GM12878 (cell line): ENCODE measurements around the gene CDCA3. TPM values are rescaled to one million over a fixed set of nuclear protein-coding genes. Genes with fewer than 3 reads are reported as not detected.

ENCODE experiments used
- ATAC-seq: fragments of 200-7000 bp; cut with Tn5 transposase; 3 replicates; pipeline ENCODE4 v1.9.1; 2020; ENCODE audit warnings: mild to moderate bottlenecking, moderate library complexity
- BruUV-seq: library from RNA; stranded (reverse); fragments of 400-500 nt; replicated peaks from 2 replicates; lab custom pipeline; 2021; lab: Mats Ljungman, UMichigan
- CTCF ChIA-PET: fragments of 300-600 bp; sonication (Branson Sonifier 250); formaldehyde crosslinking; extraction: SDS; loops from one replicate; lab custom pipeline; 2021; ENCODE audit warnings: inconsistent platforms; lab: Yijun Ruan, JAX
- POLR2A ChIA-PET: fragments of 350-600 bp; formaldehyde crosslinking; extraction: SDS; loops from one replicate; lab custom pipeline; 2021; ENCODE audit warnings: inconsistent platforms; lab: Charles Lee
- RAD21 ChIA-PET: fragments of 300-600 bp; sonication (Branson Sonifier 250); formaldehyde crosslinking; loops from one replicate; lab custom pipeline; 2023; ENCODE audit warnings: antibody characterized with exemption; ENCODE audit not compliant: unreplicated experiment; lab: Charles Lee
- SMC1A ChIA-PET: fragments of 300-600 bp; sonication (Branson Sonifier 250); formaldehyde crosslinking; loops from one replicate; lab custom pipeline; 2023; ENCODE audit not compliant: unreplicated experiment, uncharacterized antibody; lab: Charles Lee
- DNase-seq: peaks from one replicate; pipeline ENCODE4 v3.0.0-alpha.2; 2011; ENCODE audit warnings: low read depth, low spot score
- FAIRE-seq: peaks from 3 replicates; lab custom pipeline; 2011; peaks lifted over from hg19 to GRCh38; lab: Jason Lieb, UNC
- H2AFZ ChIP-seq: 2 replicates; pipeline ENCODE4 v1.6.0; 2011; ENCODE audit warnings: low read depth, low read length, control low read depth; ENCODE audit not compliant: control insufficient read depth
- H3K27ac ChIP-seq: 2 replicates; pipeline ENCODE4 v1.5.1; 2011; ENCODE audit warnings: control low read depth; ENCODE audit not compliant: control insufficient read depth, insufficient read depth
- H3K27me3 ChIP-seq, 2 experiments: replicated peaks in 1 of 2; 2 replicates each; pipeline versions ENCODE4 v1.6.0 to v1.6.1; 2011; ENCODE audit warnings: low read length in 1 of 2; ENCODE audit not compliant: control insufficient read depth in 2 of 2, insufficient read depth in 2 of 2
- H3K36me3 ChIP-seq, 2 experiments: 2 replicates each; pipeline ENCODE4 v1.5.1; 2011; ENCODE audit warnings: low read length in 1 of 2; ENCODE audit not compliant: control insufficient read depth in 2 of 2, insufficient read depth in 2 of 2
- H3K4me1 ChIP-seq: 2 replicates; pipeline ENCODE4 v1.6.1; 2011; ENCODE audit warnings: mild to moderate bottlenecking, low read length, moderate library complexity, mixed read lengths; ENCODE audit not compliant: control insufficient read depth, insufficient read depth
- H3K4me2 ChIP-seq: 2 replicates; pipeline ENCODE4 v1.6.0; 2011; ENCODE audit warnings: control low read depth; ENCODE audit not compliant: control insufficient read depth, insufficient read depth
- H3K4me3 ChIP-seq: fragments of 200-600 bp; sonication (generic); 2 replicates; pipeline ENCODE4 v1.5.1; 2016
- H3K79me2 ChIP-seq: 2 replicates; pipeline ENCODE4 v1.6.0; 2011; ENCODE audit warnings: low read length; ENCODE audit not compliant: control insufficient read depth, insufficient read depth
- H3K9ac ChIP-seq: 2 replicates; pipeline ENCODE4 v1.8.0; 2011; ENCODE audit warnings: low read length, control low read depth, mixed read lengths; ENCODE audit not compliant: control insufficient read depth, insufficient read depth
- H3K9me3 ChIP-seq: replicated peaks from 3 replicates; pipeline ENCODE4 v1.5.1; 2011; ENCODE audit warnings: mild to moderate bottlenecking, low read length; ENCODE audit not compliant: control insufficient read depth, insufficient read depth
- H4K20me1 ChIP-seq: 2 replicates; pipeline ENCODE4 v1.6.0; 2011; ENCODE audit not compliant: control insufficient read depth, insufficient read depth
- CHD1 ChIP-seq: IDR thresholded peaks from 2 replicates; pipeline ENCODE4 v1.6.1; 2012; ENCODE audit warnings: low read depth, low read length, improper control_type of control experiment
- EED ChIP-seq: sonication (generic); IDR thresholded peaks from 2 replicates; pipeline ENCODE4 v1.6.1; 2016; ENCODE audit warnings: antibody characterized with exemption, low read depth
- EZH2 ChIP-seq: IDR thresholded peaks from 2 replicates; pipeline ENCODE4 v1.6.1; 2012; ENCODE audit warnings: low read depth, mild to moderate bottlenecking, control low read depth, inconsistent platforms, low read length, borderline replicate concordance; ENCODE audit not compliant: control insufficient read depth
- NRF1 ChIP-seq: conservative IDR thresholded peaks from 2 replicates; pipeline ENCODE4 v1.6.1; 2011; ENCODE audit warnings: mild to moderate bottlenecking, low read depth, low read length, improper control_type of control experiment
- PML ChIP-seq: IDR thresholded peaks from 2 replicates; pipeline ENCODE4 v1.6.1; 2012; ENCODE audit warnings: low read length, inconsistent platforms
- SIX5 ChIP-seq: IDR thresholded peaks from 2 replicates; pipeline ENCODE4 v1.6.1; 2011; ENCODE audit warnings: mild to moderate bottlenecking, low read depth, low read length, moderate library complexity; ENCODE audit not compliant: severe bottlenecking
- SMAD5 ChIP-seq: IDR thresholded peaks from 2 replicates; pipeline ENCODE4 v1.6.1; 2016; ENCODE audit warnings: antibody characterized with exemption, low read depth
- SPI1 ChIP-seq: IDR thresholded peaks from 2 replicates; pipeline ENCODE4 v1.6.1; 2011; ENCODE audit warnings: low read depth, mild to moderate bottlenecking, low read length, moderate library complexity, borderline replicate concordance; ENCODE audit not compliant: insufficient read depth
- WGBS: methylation state at CpG from one replicate; pipeline ENCODE4 v1.1.6; 2016; ENCODE audit warnings: low lambda C conversion rate; ENCODE audit not compliant: insufficient replicate concordance, insufficient coverage; ENCODE audit errors: missing lambda C conversion rate; 5-methylcytosine and 5-hydroxymethylcytosine counted together
- in situ Hi-C: fragments of 300-500 bp; cut with MboI; formaldehyde crosslinking; loops from 9 replicates; pipeline ENCODE4 v1.14.3; 2018; ENCODE audit warnings: mixed read lengths
- intact Hi-C: fragments of 100-400 bp; cut with micrococcal nuclease; formaldehyde crosslinking; loops from one replicate; pipeline ENCODE4 v1.14.2; 2022; ENCODE audit not compliant: unreplicated experiment
- polyA plus RNA-seq, 11 experiments: library from polyadenylated mRNA; depleted of rRNA in 4 of 11; unstranded in 6 of 11; stranded (reverse) in 5 of 11; fragments of >200 nt; fragmentation: Nextera tagmentation in 4 of 11; fragmentation: Illumina TruSeq in 1 of 11; extraction: Ambion mirVana in 4 of 11; extraction: Trizol in 1 of 11; gene quantifications; 1 replicate in 1 of 11; 2 replicates in 10 of 11; pipeline versions ENCODE4 v1.2.1 to v1.2.3, GENCODE V29; 2011 to 2016; ENCODE audit warnings: inconsistent platforms in 2 of 11, missing spikeins in 2 of 11, low read depth in 1 of 11
- total RNA-seq, 4 experiments: library from RNA; depleted of rRNA in 3 of 4; stranded (reverse); fragments of >200 nt in 3 of 4; fragmentation: Illumina TruSeq in 1 of 4; extraction: Trizol in 1 of 4; gene quantifications; 2 replicates each; pipeline versions ENCODE4 v1.2.1 to v1.2.3, GENCODE V29; 2013 to 2021
- TF ChIP-seq, protein P1 (sequence below): fragments of 150-350 bp; IDR thresholded peaks from 2 replicates; pipeline ENCODE4 v1.6.1; 2016; ENCODE audit warnings: low read depth, low read length

CDCA3 gene
- total and polyA plus RNA-seq, 10 of the 15 experiments (the other 5 are each of a cell fraction or from before 2014, with no cell fraction given), result 34.5 to 148 (median 97.4) TPM

DNA sequence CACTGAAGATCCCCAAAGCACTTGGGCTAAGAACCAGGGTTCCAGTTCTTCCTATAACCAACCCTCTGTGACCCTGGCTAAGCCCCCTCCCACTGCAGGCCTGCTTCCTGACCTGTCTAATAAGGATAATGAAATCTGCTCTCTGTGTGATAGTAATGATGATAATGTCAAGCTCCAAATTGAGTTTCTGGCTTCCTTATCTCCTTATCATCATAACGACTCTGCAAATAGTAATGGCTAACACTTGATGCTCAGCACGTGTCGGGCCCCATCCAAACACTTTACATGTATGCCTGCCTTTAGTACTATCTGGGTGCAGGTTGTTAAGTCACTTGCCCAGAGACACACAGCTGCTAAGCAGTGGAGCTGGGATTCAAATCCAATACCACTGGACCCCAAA is 34.5 kb downstream of the CDCA3 start (continued):
- TF ChIP-seq EED, result no peak
- TF ChIP-seq NRF1, result no peak
- TF ChIP-seq SMAD5, result no peak
- no peak for TF ChIP-seq SIX5
- TF ChIP-seq, protein P1, sequence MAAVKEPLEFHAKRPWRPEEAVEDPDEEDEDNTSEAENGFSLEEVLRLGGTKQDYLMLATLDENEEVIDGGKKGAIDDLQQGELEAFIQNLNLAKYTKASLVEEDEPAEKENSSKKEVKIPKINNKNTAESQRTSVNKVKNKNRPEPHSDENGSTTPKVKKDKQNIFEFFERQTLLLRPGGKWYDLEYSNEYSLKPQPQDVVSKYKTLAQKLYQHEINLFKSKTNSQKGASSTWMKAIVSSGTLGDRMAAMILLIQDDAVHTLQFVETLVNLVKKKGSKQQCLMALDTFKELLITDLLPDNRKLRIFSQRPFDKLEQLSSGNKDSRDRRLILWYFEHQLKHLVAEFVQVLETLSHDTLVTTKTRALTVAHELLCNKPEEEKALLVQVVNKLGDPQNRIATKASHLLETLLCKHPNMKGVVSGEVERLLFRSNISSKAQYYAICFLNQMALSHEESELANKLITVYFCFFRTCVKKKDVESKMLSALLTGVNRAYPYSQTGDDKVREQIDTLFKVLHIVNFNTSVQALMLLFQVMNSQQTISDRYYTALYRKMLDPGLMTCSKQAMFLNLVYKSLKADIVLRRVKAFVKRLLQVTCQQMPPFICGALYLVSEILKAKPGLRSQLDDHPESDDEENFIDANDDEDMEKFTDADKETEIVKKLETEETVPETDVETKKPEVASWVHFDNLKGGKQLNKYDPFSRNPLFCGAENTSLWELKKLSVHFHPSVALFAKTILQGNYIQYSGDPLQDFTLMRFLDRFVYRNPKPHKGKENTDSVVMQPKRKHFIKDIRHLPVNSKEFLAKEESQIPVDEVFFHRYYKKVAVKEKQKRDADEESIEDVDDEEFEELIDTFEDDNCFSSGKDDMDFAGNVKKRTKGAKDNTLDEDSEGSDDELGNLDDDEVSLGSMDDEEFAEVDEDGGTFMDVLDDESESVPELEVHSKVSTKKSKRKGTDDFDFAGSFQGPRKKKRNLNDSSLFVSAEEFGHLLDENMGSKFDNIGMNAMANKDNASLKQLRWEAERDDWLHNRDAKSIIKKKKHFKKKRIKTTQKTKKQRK, result no peak
- TF ChIP-seq EZH2, result no peak

DNA sequence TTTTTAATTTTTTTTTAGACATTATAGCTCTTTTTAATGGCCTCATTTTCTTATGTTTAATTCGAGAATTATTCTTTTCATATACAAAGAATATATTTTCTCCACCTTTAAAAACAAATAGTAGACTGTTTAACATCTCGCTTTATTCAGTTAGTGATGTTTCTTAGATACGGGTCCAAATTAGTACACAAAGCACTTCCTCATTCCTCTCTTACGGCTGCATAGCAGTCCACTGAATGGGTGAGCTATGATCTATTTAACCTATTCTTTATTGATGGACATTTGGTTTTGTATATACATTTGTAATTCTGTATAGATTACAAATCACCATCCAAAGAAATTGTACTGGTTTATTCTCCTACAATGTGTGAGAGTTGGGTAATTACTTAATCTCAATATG is 37.7 kb downstream of the CDCA3 start:
- FAIRE-seq (no peak), ATAC-seq (no peak), DNase-seq (no peak)
- Histone ChIP-seq H3K4me3 (no peak overlapping the region), H3K27ac (no peak overlapping the region), H3K36me3 (no peaks in the 10 kb centered on the region), H2AFZ (no peak overlapping the region), H3K79me2 (no peaks in the 10 kb centered on the region), H3K4me2 (no peak overlapping the region), H3K27me3 (peaks cover 0 to 2% of the 10 kb centered on the region in 2 experiments; a peak in 3 of 4 replicates), H3K9me3 (no peaks in the 10 kb centered on the region), H3K9ac (no peak overlapping the region), H4K20me1 (no peaks in the 10 kb centered on the region), H3K4me1 (0 out of 2 replicates have a peak, but pooled peaks cover 4% of the 10 kb centered on the region)
- no TSS peak for BruUV-seq
- ChIA-PET RAD21 (interaction anchor here (0.8 to 1.6 kb wide), 3 partner anchors 21 to 61 kb away, joined by 3 to 6 read pairs (median 4); partner anchors contain the start of gene MLF2), SMC1A (interaction anchor here (0.7 to 1.9 kb wide), 6 partner anchors 19 to 103 kb away, joined by 3 to 5 read pairs (median 4); partner anchors contain the start of gene COPS7A), CTCF (interaction anchor here (1.2 to 2.8 kb wide), 3 partner anchors 11 to 89 kb away, joined by 3 to 12 read pairs (median 11); partner anchors contain the start of gene COPS7A), POLR2A (interaction anchor here (0.7 to 1.3 kb wide), 4 partner anchors 20 to 127 kb away, joined by 3 to 4 read pairs (median 3); no protein-coding TSS in a partner anchor)
- in situ Hi-C loops, result no loop called here
- 0% methylated on average over 4 of the region's 4 CpGs for WGBS
- TF ChIP-seq SPI1 (peak; percentile 55; the same call in 1 of the 2 replicates), PML (no peak), CHD1 (no peak)
- intact Hi-C loops, result no loop called here
